HCT116 (cell line): Measurements from ENCODE around the gene ANKIB1.
"Not testable (repeated sequence)": the region's sequence is repeated elsewhere in the genome, so short reads cannot be mapped to it uniquely, and the experiment has no call there.

Experiments
- CTCF ChIP-seq, 3 experiments: fragments of 200-600 bp in 1 of 3; sonication (generic) in 1 of 3; IDR thresholded peaks in 2 of 3; conservative IDR thresholded peaks in 1 of 3; 2 replicates each; pipeline ENCODE4 v1.5.1; 2012 to 2017; ENCODE audit warnings: low read depth in 2 of 3, low read length in 2 of 3, antibody characterized with exemption in 1 of 3, borderline replicate concordance in 1 of 3, control low read depth in 1 of 3, mild to moderate bottlenecking in 1 of 3, mixed read lengths in 1 of 3, mixed run types in 1 of 3, moderate library complexity in 1 of 3; ENCODE audit not compliant: insufficient read depth in 1 of 3
- EGR1 ChIP-seq: IDR thresholded peaks from 2 replicates; pipeline ENCODE4 v1.6.1; 2012; ENCODE audit warnings: low read depth
- EZH2phosphoT487 ChIP-seq: fragments of 200-600 bp; IDR thresholded peaks from 2 replicates; pipeline ENCODE4 v1.6.1; 2018; ENCODE audit warnings: antibody characterized with exemption, borderline replicate concordance
- FOSL1 ChIP-seq: IDR thresholded peaks from 2 replicates; pipeline ENCODE4 v1.6.1; 2012; ENCODE audit warnings: low read depth
- POLR2A ChIP-seq: IDR thresholded peaks from 2 replicates; pipeline ENCODE4 v1.7.0; 2011; ENCODE audit warnings: borderline replicate concordance; ENCODE audit not compliant: insufficient read depth, insufficient read length; ENCODE audit errors: extremely low read depth
- POLR2AphosphoS5 ChIP-seq: IDR thresholded peaks from 2 replicates; pipeline ENCODE4 v1.6.1; 2011; ENCODE audit warnings: mild to moderate bottlenecking, low read depth, low read length, moderate library complexity
- YY1 ChIP-seq: IDR thresholded peaks from 2 replicates; pipeline ENCODE4 v1.6.1; 2011; ENCODE audit warnings: low read length, low read depth, moderate library complexity, mild to moderate bottlenecking; ENCODE audit not compliant: insufficient replicate concordance; ENCODE audit errors: extremely low read depth
- TF ChIP-seq, protein P1 (sequence below): IDR thresholded peaks from 2 replicates; pipeline ENCODE4 v1.6.1; 2012; ENCODE audit warnings: low read depth

DNA sequence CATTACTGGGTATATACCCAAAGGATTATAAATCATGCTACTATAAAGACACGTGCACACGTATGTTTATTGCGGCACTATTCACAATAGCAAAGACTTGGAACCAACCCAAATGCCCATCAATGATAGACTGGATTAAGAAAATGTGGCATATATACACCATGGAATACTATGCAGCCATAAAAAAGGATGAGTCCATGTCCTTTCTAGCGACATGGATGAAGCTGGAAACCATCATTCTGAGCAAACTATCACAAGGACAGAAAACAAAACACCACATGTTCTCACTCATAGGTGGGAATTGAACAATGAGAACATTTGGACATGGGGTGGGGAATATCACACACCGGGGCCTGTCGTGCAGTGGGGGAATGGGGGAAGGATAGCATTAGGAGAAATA is 164.4 kb downstream of the ANKIB1 start:
- TF ChIP-seq EGR1; POLR2AphosphoS5; CTCF (IDR thresholded peaks at IDR 0.05 in 2 of 3, conservative IDR thresholded peaks at IDR 0.05 in 1 of 3; ENCODE audit: borderline replicate concordance in 1 of 3, insufficient read depth in 1 of 3, low read depth in 2 of 3, low read length in 2 of 3); POLR2A; YY1; FOSL1; EZH2phosphoT487: not testable (repeated sequence)
- TF ChIP-seq, protein P1, sequence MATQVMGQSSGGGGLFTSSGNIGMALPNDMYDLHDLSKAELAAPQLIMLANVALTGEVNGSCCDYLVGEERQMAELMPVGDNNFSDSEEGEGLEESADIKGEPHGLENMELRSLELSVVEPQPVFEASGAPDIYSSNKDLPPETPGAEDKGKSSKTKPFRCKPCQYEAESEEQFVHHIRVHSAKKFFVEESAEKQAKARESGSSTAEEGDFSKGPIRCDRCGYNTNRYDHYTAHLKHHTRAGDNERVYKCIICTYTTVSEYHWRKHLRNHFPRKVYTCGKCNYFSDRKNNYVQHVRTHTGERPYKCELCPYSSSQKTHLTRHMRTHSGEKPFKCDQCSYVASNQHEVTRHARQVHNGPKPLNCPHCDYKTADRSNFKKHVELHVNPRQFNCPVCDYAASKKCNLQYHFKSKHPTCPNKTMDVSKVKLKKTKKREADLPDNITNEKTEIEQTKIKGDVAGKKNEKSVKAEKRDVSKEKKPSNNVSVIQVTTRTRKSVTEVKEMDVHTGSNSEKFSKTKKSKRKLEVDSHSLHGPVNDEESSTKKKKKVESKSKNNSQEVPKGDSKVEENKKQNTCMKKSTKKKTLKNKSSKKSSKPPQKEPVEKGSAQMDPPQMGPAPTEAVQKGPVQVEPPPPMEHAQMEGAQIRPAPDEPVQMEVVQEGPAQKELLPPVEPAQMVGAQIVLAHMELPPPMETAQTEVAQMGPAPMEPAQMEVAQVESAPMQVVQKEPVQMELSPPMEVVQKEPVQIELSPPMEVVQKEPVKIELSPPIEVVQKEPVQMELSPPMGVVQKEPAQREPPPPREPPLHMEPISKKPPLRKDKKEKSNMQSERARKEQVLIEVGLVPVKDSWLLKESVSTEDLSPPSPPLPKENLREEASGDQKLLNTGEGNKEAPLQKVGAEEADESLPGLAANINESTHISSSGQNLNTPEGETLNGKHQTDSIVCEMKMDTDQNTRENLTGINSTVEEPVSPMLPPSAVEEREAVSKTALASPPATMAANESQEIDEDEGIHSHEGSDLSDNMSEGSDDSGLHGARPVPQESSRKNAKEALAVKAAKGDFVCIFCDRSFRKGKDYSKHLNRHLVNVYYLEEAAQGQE: not testable (repeated sequence)
